ENCODE results near the gene GNL3.

GNL3 gene

DNA sequence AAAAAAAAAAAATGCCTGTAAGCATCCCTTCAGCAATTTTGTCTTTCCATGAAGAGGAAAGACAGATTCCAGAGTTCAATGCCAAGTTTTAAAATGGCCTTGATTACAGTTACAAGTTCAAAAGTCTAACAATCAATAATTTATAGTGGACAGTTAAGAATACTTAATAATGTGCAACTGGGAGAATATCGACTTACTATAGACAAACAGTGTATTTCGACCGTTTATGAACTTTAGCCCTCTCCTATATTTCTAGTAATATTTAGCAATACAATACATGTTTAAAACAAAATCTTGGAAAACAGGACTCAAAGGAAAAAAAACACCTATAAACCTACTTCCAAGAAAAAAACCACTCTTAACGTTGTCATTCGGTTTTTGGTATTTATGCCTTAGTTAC lies 1.6 kb upstream of the GNL3 start:
- FAIRE-seq (no peak), DNase-seq (ENCODE audit: insufficient read length, low spot score) (no peak)
- no peak for TF ChIP-seq TAF1 (IDR thresholded peaks at IDR 0.05; ENCODE audit: low read depth, low read length)
- no peak for TF ChIP-seq POU2F2 (IDR thresholded peaks at IDR 0.05; ENCODE audit: low read depth, low read length)
- no peak for TF ChIP-seq PAX5 (IDR thresholded peaks at IDR 0.05; ENCODE audit: insufficient read depth, low read length, severe bottlenecking)
- TF ChIP-seq POLR2AphosphoS5 (IDR thresholded peaks at IDR 0.05; ENCODE audit: low read depth, low read length), result no peak
- TF ChIP-seq SPI1 (IDR thresholded peaks at IDR 0.05; ENCODE audit: low read depth, low read length), result no peak
- no peak for TF ChIP-seq POLR2A (IDR thresholded peaks at IDR 0.05; ENCODE audit: low read depth, low read length)

DNA sequence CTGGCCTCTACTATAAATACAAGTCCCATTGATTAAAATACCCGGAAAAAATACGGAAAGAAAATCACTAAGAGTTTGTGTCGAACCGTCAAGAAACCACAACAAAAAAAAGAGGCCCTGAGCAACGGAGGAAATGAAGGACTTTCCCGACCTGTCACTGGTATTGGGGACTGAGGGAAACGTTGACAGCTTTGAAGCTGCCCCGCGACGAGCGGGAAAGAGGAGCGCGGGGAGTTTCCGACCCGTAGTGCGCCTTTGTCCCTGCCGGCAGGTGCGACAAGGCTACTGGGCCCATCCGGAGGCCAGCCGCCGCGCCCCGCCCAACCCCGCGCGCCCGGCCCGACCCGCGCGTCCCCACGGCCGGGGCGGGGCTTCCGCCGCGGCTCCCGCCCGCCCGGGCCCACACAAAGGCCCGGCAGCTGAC lies 535 bp upstream of the GNL3 start:
- peak; percentile 76 for DNase-seq (ENCODE audit: insufficient read length, low spot score)
- TF ChIP-seq POLR2A (IDR thresholded peaks at IDR 0.05; ENCODE audit: low read depth, low read length) (peak; percentile 73), POU2F2 (IDR thresholded peaks at IDR 0.05; ENCODE audit: low read depth, low read length) (peak; percentile 41; the same call in 1 of the 2 replicates), PAX5 (IDR thresholded peaks at IDR 0.05; ENCODE audit: insufficient read depth, low read length, severe bottlenecking) (no peak), TAF1 (IDR thresholded peaks at IDR 0.05; ENCODE audit: low read depth, low read length) (peak; percentile 68; the same call in 1 of the 2 replicates), POLR2AphosphoS5 (IDR thresholded peaks at IDR 0.05; ENCODE audit: low read depth, low read length) (peak; percentile 80; the same call in 1 of the 2 replicates), SPI1 (IDR thresholded peaks at IDR 0.05; ENCODE audit: low read depth, low read length) (no peak)
- FAIRE-seq, result no peak

DNA sequence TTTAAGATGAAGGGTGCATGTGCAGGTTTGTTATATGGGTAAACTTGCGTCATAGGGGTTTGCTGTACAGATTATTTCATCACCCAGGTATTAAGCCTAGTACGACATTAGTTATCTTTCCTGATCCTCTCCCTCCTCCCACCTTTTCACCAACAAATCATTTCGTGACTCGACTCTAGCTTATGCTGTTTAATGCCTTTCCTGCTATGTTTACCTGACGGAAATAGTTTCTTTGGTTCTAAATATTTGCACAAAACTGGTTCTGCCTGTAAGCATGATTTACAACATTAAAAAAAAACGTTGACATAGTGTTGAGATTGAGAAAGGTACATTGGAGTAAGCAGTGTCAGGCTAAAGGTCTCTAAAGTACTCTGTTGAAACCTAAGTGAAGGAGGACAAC lies 2.4 kb downstream of the GNL3 start:
- DNase-seq (ENCODE audit: insufficient read length, low spot score) (no peak), FAIRE-seq (no peak)
- TF ChIP-seq POLR2A (IDR thresholded peaks at IDR 0.05; ENCODE audit: low read depth, low read length) (no peak), POLR2AphosphoS5 (IDR thresholded peaks at IDR 0.05; ENCODE audit: low read depth, low read length) (no peak), POU2F2 (IDR thresholded peaks at IDR 0.05; ENCODE audit: low read depth, low read length) (no peak), SPI1 (IDR thresholded peaks at IDR 0.05; ENCODE audit: low read depth, low read length) (no peak), TAF1 (IDR thresholded peaks at IDR 0.05; ENCODE audit: low read depth, low read length) (no peak), PAX5 (IDR thresholded peaks at IDR 0.05; ENCODE audit: insufficient read depth, low read length, severe bottlenecking) (no peak)

DNA sequence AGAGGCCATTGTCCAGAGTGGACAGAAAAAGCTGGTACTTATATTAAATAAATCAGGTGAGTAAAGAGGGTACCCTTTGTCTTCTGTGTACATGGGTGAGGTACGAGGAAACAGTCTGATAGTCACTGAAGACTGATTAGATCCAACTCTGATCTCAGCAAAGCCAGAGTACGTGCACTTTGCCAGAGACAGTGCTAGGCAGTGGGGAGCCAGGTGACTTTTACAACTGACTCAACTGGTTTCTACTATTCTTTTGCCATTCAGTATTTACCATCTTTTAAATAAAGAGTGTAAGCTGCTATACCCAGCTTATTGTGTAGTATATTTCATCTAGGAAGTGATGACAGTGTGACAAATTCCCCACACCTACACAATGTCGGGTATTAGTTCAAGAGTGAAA lies 3.3 kb downstream of the GNL3 start:
- no peak for FAIRE-seq
- TF ChIP-seq SPI1 (IDR thresholded peaks at IDR 0.05; ENCODE audit: low read depth, low read length) (no peak), POU2F2 (IDR thresholded peaks at IDR 0.05; ENCODE audit: low read depth, low read length) (no peak), TAF1 (IDR thresholded peaks at IDR 0.05; ENCODE audit: low read depth, low read length) (no peak), PAX5 (IDR thresholded peaks at IDR 0.05; ENCODE audit: insufficient read depth, low read length, severe bottlenecking) (no peak), POLR2A (IDR thresholded peaks at IDR 0.05; ENCODE audit: low read depth, low read length) (no peak), POLR2AphosphoS5 (IDR thresholded peaks at IDR 0.05; ENCODE audit: low read depth, low read length) (no peak)

DNA sequence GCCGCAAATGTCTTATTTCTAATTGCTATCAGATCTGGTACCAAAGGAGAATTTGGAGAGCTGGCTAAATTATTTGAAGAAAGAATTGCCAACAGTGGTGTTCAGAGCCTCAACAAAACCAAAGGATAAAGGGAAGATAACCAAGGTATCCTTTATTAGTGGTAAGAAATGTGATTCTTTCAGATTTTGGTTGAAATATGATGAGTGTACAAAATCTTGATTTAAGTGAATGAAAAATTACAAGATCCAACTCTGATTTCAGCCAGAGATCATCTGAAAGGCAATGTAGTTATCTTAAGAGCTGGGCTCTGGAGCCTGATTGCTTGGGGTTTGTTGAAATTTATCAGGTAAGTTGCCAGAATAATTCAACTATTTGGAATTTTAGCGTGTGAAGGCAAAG lies 4.7 kb downstream of the GNL3 start:
- DNase-seq (ENCODE audit: insufficient read length, low spot score), result no peak
- TF ChIP-seq POLR2A (IDR thresholded peaks at IDR 0.05; ENCODE audit: low read depth, low read length), result no peak

More for the DNA sequence above, 3.3 kb downstream of the GNL3 start:
- DNase-seq (ENCODE audit: insufficient read length, low spot score), result no peak

DNA sequence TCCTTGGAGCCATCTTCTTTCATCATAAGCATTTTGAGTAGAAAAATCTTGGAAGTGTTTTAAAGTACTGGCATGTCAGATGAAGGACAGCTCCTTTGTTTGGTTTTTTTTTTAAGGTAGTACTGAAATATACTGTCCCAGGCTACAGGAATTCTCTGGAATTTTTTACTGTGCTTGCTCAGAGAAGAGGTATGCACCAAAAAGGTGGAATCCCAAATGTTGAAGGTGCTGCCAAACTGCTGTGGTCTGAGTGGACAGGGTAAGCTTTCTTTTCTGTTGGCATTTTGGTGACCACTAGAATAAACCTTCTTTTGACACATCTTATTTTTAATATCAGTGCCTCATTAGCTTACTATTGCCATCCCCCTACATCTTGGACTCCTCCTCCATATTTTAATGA lies 7.2 kb downstream of the GNL3 start:
- no peak for TF ChIP-seq SPI1 (IDR thresholded peaks at IDR 0.05; ENCODE audit: low read depth, low read length)
- TF ChIP-seq POLR2A (IDR thresholded peaks at IDR 0.05; ENCODE audit: low read depth, low read length), result no peak
- TF ChIP-seq POLR2AphosphoS5 (IDR thresholded peaks at IDR 0.05; ENCODE audit: low read depth, low read length), result no peak
- TF ChIP-seq PAX5 (IDR thresholded peaks at IDR 0.05; ENCODE audit: insufficient read depth, low read length, severe bottlenecking), result no peak
- no peak for TF ChIP-seq POU2F2 (IDR thresholded peaks at IDR 0.05; ENCODE audit: low read depth, low read length)
- no peak for TF ChIP-seq TAF1 (IDR thresholded peaks at IDR 0.05; ENCODE audit: low read depth, low read length)
- no peak for DNase-seq (ENCODE audit: insufficient read length, low spot score)
- no peak for FAIRE-seq

More for the DNA sequence above, 4.7 kb downstream of the GNL3 start:
- FAIRE-seq, result no peak

DNA sequence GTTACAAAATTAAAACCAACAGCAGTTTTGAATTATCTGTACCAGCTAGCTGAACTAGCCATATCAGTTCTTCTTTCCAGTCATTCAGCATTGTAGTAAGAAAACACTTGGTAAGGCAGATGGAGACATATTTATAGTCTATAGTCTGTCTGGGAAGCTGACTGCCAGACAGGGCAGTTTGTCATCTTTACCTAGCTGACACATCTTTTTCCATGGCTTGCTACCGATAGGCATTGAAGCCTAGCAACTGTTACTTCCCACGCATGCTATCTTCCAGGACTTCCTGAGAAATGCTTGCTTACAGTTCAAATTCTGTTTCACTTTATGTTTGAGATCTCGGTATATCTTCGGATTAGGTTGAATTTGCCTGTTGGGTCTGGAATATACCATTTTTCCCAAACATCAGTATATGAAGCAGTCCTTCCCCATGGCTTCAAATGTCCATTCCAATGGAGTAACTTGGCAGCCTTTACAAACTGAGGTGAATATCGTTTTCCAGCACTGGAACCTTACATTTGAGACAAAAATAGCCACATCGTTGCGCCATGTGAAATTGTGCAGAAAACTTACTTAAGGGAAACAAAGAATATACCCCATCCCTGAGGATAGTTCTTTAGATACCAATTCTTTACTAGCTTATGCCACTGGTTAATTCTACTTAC lies 8.8 kb downstream of the GNL3 start:
- TF ChIP-seq TAF1 (IDR thresholded peaks at IDR 0.05; ENCODE audit: low read depth, low read length) (no peak), POLR2AphosphoS5 (IDR thresholded peaks at IDR 0.05; ENCODE audit: low read depth, low read length) (peak; percentile 74)
- DNase-seq (ENCODE audit: insufficient read length, low spot score) (no peak), FAIRE-seq (no peak)

DNA sequence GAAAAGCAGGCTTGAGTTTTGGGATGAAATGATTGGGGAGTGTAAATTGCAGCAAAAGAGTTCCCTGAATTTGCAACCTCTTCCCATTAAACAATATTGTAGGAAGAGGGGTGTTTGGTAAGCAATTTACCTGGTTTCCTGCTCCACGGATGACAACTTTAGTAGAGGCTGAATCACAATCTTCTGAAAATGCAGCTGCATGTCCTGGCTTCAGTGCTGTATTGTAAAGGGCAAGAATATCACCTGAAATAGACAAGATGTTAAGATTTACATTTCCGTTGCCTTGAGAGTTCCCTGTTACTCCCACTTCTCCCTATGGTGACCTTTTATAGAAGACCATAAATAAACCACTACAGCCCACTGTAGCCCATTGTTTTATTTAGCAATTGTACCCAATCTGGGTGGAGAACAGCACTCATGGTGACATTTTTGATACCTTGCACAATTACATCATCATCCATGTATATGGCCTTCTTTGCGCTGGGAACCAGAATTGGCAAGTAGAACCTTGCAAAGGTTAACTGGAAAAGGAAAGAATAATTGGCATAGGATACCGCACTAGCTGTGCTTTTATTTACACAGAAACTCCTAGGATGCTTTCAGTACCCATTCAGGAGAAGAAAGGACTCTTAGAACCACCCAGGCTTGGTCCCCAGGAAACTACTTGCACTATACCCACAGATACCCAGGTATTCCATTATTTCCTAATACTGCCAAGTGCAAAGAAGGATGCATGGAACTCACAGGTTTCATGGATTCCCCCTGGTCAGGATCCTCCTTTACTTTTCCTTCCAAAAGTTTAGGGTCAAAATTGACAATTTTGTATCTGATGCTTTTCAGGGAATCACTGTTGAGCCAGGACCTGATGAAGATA lies 10.2 kb downstream of the GNL3 start:
- DNase-seq (ENCODE audit: insufficient read length, low spot score), result no peak
- TF ChIP-seq POLR2AphosphoS5 (IDR thresholded peaks at IDR 0.05; ENCODE audit: low read depth, low read length) (peak; percentile 47; the same call in 1 of the 2 replicates), TAF1 (IDR thresholded peaks at IDR 0.05; ENCODE audit: low read depth, low read length) (no peak)
- FAIRE-seq, result peak; percentile 40

DNA sequence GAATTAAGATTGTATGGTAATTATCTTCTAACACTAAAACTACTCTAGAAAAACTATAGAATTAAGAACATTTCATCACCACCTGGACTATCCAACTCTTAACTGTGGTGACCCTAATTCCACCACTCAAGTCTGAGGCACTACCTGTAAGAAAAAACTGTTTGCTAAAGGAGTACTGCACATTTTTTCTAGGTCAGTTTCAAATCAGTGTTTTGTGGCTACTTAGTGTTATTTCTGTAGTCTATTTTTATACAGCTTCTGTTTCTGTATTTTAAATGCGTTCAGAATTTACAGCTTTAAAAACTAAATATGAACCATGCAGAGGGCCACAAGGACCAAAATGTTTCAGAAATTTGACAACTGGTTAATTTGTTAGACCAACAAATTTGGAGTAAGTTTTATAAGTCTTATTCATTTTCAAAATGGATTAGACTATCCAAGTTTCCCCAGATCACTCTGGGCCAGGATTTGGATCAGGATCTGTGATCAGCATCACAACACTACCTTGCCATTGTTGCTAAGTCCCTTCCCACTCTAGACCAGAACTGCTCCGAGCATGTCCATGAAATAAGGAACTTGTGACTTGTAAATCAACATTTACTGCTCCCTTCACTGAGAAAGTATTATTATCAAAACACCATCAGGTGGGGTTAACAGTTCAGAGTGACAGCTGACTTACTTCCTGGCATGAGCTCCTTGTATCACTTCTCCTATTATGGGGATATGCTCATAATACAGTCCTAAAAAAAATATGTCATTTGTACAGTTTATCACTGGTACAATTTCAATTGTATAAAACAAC lies 11.2 kb downstream of the GNL3 start:
- peak; percentile 43 for FAIRE-seq
- no peak for DNase-seq (ENCODE audit: insufficient read length, low spot score)
- peak; percentile 58; the same call in 1 of the 2 replicates for TF ChIP-seq SPI1 (IDR thresholded peaks at IDR 0.05; ENCODE audit: low read depth, low read length)
- TF ChIP-seq TAF1 (IDR thresholded peaks at IDR 0.05; ENCODE audit: low read depth, low read length), result no peak
- TF ChIP-seq PAX5 (IDR thresholded peaks at IDR 0.05; ENCODE audit: insufficient read depth, low read length, severe bottlenecking), result no peak
- no peak; the same call in 1 of the 2 replicates for TF ChIP-seq POLR2AphosphoS5 (IDR thresholded peaks at IDR 0.05; ENCODE audit: low read depth, low read length)
- TF ChIP-seq POLR2A (IDR thresholded peaks at IDR 0.05; ENCODE audit: low read depth, low read length), result peak; percentile 39; the same call in 1 of the 2 replicates
- no peak for TF ChIP-seq POU2F2 (IDR thresholded peaks at IDR 0.05; ENCODE audit: low read depth, low read length)
